ENCODE results near the gene CCND1.

CCND1 gene

DNA sequence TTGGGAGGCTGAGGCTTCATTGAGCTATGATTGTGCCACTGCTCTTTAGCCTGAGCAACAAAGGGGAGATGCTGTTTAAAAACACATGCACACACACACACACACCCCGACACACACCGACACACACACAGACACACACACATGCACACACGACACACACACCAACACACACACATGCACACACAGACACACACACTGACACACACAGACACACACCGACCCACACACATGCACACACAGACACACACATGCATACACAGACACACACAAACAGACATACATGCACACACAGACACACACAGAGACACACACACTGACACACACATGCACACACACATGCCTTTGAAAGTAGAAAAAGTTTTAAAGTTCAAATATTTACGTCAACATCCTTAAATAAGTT, 39.7 kb downstream of the CCND1 start:
- in situ Hi-C loops (cut with MboI; ENCODE audit: low sequenced_read_pairs, unreplicated experiment): loop anchor here (25.0 kb wide), 1 partner anchor 507 kb away; no protein-coding TSS in a partner anchor
- TF ChIP-seq, protein P1, sequence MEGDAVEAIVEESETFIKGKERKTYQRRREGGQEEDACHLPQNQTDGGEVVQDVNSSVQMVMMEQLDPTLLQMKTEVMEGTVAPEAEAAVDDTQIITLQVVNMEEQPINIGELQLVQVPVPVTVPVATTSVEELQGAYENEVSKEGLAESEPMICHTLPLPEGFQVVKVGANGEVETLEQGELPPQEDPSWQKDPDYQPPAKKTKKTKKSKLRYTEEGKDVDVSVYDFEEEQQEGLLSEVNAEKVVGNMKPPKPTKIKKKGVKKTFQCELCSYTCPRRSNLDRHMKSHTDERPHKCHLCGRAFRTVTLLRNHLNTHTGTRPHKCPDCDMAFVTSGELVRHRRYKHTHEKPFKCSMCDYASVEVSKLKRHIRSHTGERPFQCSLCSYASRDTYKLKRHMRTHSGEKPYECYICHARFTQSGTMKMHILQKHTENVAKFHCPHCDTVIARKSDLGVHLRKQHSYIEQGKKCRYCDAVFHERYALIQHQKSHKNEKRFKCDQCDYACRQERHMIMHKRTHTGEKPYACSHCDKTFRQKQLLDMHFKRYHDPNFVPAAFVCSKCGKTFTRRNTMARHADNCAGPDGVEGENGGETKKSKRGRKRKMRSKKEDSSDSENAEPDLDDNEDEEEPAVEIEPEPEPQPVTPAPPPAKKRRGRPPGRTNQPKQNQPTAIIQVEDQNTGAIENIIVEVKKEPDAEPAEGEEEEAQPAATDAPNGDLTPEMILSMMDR (IDR thresholded peaks at IDR 0.05; ENCODE audit: borderline replicate concordance, control extremely low read depth, extremely low read depth, insufficient read depth, missing control alignments): no peak
- DNase-seq (ENCODE audit: low spot score): no peak

DNA sequence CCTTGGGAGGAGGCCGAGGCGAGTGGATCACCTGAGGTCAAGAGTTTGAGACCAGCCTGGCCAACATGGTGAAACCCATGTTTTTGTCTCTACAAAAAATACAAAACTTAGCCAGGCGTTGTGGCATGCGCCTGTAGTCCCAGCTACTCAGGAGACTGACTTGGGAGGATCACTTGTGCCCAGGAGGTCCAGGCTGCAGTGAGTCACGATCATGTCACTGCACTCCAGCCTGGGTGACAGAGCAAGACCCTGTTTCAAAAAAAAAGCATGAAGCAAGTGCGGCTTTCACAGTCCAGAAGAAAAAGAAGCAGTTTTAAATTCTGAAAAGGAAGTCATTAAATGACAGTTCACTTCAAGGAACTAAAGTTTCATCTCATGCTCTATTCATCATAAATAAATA, 41.3 kb downstream of the CCND1 start:
- in situ Hi-C loops (cut with MboI; ENCODE audit: low sequenced_read_pairs, unreplicated experiment): loop anchor here (25.0 kb wide), 1 partner anchor 505 kb away; no protein-coding TSS in a partner anchor
- no peak for DNase-seq (ENCODE audit: low spot score)
- TF ChIP-seq, protein P1 (IDR thresholded peaks at IDR 0.05; ENCODE audit: borderline replicate concordance, control extremely low read depth, extremely low read depth, insufficient read depth, missing control alignments): no peak

DNA sequence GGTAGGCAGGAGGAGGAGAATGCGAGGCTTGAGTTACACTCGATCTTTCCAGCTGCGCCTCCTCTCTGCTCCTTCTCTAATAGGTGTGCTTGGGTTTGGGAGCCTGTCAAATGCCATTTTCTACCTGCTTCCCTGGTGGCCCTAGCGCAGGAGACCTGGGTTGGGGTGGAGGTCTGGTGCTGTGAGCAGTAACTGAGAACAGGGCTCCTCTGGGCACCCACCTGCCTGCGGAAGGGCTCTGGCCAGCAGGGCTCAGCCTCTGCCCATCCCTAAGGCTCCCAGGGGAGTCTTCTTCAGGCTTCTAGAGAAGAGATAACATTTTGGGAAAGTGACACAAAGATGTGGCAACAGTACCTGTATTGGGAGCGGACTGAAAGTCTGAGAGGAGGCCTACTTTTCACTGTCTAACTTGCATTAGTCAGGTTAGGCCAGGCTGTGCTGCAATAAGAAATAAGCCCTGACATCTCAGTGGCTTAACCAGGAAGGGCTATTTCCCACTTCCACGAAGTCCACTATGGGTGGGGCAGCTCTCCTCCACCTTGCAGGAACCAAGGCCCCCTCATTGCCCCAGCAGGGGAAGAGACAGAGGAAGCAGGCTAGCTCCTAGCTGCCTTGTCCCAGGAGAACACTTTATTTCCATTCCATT, 41.8 kb downstream of the CCND1 start:
- TF ChIP-seq, protein P1 (IDR thresholded peaks at IDR 0.05; ENCODE audit: borderline replicate concordance, control extremely low read depth, extremely low read depth, insufficient read depth, missing control alignments): no peak
- peak; percentile 8 for DNase-seq (ENCODE audit: low spot score)
- in situ Hi-C loops (cut with MboI; ENCODE audit: low sequenced_read_pairs, unreplicated experiment): loop anchor here (25.0 kb wide), 1 partner anchor 504 kb away; no protein-coding TSS in a partner anchor

DNA sequence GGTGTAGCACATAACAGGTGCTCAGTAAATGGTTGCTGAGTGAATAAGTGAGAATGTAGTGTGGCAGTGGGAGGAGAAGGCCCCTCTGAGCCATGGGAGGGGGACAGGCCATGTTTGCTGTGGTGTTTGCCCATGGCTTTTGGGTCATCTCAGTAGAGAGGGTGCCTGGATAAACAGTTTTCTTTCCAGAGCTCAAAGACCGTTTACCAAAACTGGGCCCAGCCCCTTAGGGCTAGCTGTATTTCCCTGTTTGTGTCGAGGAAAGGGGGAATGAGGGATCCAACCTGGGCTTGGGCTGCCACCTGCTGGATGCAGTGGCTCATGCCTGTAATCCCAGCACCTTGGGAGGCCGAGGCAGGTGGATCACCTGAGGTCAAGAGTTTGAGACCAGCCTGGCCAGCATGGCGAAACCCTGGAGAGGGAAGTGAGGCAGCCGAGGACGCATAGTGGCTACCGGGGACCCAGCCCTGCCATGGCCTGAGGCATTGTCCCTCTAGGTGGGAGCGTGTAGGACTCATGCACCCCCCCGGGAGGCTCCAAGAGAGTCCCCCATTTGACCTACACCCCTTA, 42.9 kb downstream of the CCND1 start:
- in situ Hi-C loops (cut with MboI; ENCODE audit: low sequenced_read_pairs, unreplicated experiment): loop anchor here (25.0 kb wide), 1 partner anchor 503 kb away; no protein-coding TSS in a partner anchor
- DNase-seq (ENCODE audit: low spot score): no peak
- TF ChIP-seq, protein P1 (IDR thresholded peaks at IDR 0.05; ENCODE audit: borderline replicate concordance, control extremely low read depth, extremely low read depth, insufficient read depth, missing control alignments): peak; percentile 38

DNA sequence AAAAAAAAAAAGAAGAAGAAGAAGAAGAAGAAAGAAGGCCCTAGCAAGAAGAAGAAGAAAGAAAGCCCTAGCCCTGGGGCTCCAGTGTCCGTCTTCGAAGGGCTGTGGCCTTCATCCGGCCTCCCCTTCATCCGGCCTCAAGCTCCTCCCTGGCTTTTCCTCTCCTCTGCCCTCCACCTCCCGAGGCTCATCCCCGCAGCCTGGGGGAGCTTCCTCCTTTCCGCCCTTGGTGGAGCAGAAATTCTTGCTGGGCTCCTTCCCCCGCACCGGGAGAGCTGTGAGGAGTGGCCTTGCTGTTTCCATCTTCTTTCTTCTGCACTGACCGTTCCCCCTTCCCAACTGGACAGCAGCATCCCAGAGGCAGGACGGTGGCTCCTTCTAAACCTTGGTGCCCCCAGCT, 43.7 kb downstream of the CCND1 start:
- no peak for DNase-seq (ENCODE audit: low spot score)
- in situ Hi-C loops (cut with MboI; ENCODE audit: low sequenced_read_pairs, unreplicated experiment): loop anchor here (25.0 kb wide), 1 partner anchor 503 kb away; no protein-coding TSS in a partner anchor
- TF ChIP-seq, protein P1 (IDR thresholded peaks at IDR 0.05; ENCODE audit: borderline replicate concordance, control extremely low read depth, extremely low read depth, insufficient read depth, missing control alignments): no peak

DNA sequence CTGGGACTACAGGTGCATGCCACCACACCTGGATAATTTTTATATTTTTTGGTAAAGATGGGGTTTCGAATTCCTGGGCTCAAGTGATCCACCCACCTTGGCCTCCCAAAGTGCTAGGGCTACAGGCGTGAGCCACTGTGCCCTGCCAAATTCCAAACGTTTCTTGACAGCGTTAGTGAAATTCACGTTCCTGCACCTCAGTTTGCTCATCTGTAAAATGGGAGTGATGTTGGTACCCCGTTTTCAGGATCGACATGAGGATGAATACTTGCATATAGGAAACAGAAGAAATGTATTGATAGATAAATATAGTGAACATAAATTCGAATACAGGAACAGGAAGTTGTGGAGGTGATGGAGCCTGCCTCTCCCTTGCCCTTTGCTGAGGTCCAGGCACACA, 44.4 kb downstream of the CCND1 start:
- in situ Hi-C loops (cut with MboI; ENCODE audit: low sequenced_read_pairs, unreplicated experiment): loop anchor here (25.0 kb wide), 1 partner anchor 502 kb away; no protein-coding TSS in a partner anchor
- no peak for DNase-seq (ENCODE audit: low spot score)
- TF ChIP-seq, protein P1 (IDR thresholded peaks at IDR 0.05; ENCODE audit: borderline replicate concordance, control extremely low read depth, extremely low read depth, insufficient read depth, missing control alignments): peak; percentile 6
